Right atrium auricular region (tissue), 2 donors: ENCODE data around the gene SRGAP1. TPM values are rescaled to one million over a fixed set of nuclear protein-coding genes. Genes with fewer than 3 reads are reported as not detected.

ENCODE experiments used
- DNase-seq: peaks from one replicate; pipeline ENCODE4 v3.0.0-alpha.2; 2019; ENCODE audit warnings: low spot score
- H3K27ac ChIP-seq, 2 donors: fragments of 200-600 bp; sonication (generic); 1 replicate in 1 of 2; 2 replicates in 1 of 2; pipeline ENCODE4 v1.5.1; 2016 to 2019
- H3K27me3 ChIP-seq, 2 donors: fragments of 200-600 bp; sonication (generic); one replicate each; pipeline versions ENCODE4 v1.5.1 to v1.6.0; 2017 to 2019
- H3K36me3 ChIP-seq: fragments of 200-600 bp; sonication (generic); one replicate; pipeline ENCODE4 v1.5.1; 2016
- H3K4me1 ChIP-seq, 2 donors: fragments of 200-600 bp; sonication (generic); one replicate each; pipeline versions ENCODE4 v1.5.1 to v1.6.0; 2017 to 2019
- H3K4me3 ChIP-seq, 2 donors: fragments of 200-600 bp; sonication (generic); 1 replicate in 1 of 2; 2 replicates in 1 of 2; pipeline ENCODE4 v1.5.1; 2017 to 2019; ENCODE audit warnings: mild to moderate bottlenecking in 1 of 2, moderate library complexity in 1 of 2
- H3K9me3 ChIP-seq, 2 donors: fragments of 200-600 bp; sonication (generic); one replicate each; pipeline ENCODE4 v1.5.1; 2019
- CTCF ChIP-seq, 2 donors: fragments of 200-600 bp; sonication (generic); IDR thresholded peaks; one replicate each; pipeline ENCODE4 v1.5.1; 2019; ENCODE audit warnings: antibody characterized with exemption in 2 of 2
- total RNA-seq, 2 donors: library from RNA; depleted of rRNA; stranded (reverse); fragments of >200 nt; gene quantifications; one replicate each; pipeline ENCODE4 v1.1.0, GENCODE V29; 2016

The SRGAP1 gene
- total RNA-seq, 2 donors from 2014 or later, result 1.4 to 3.3 TPM

- Histone ChIP-seq H3K27ac (no peak overlapping the region), H3K36me3 (no peaks in the 10 kb centered on the region), H3K27me3 (no peaks in the 10 kb centered on the region), H3K9me3 (no peaks in the 10 kb centered on the region), H3K4me1 (peaks cover 0 to 11% of the 10 kb centered on the region in 2 donors), H3K4me3 (no peak overlapping the region)
- TF ChIP-seq CTCF (IDR thresholded peaks at IDR 0.05), result no peak
- no peak for DNase-seq
These were observed 161.8 kb downstream of the SRGAP1 start for GRCh38 chr12:64006211-64006825.

- H3K4me3 ChIP-seq, result no peak overlapping the region
- no peaks in the 10 kb centered on the region for H3K27me3 ChIP-seq
- H3K9me3 ChIP-seq, result no peaks in the 10 kb centered on the region
- no peaks in the 10 kb centered on the region for H3K36me3 ChIP-seq
- TF ChIP-seq CTCF (IDR thresholded peaks at IDR 0.05), result no peak
- peaks cover 0 to 11% of the 10 kb centered on the region in 2 donors for H3K4me1 ChIP-seq
- H3K27ac ChIP-seq, result peak overlapping the region in 1 of 2 donors; percentile 54
- DNase-seq, result no peak
These were observed 163.4 kb downstream of the SRGAP1 start for GRCh38 chr12:64007853-64008252.

GRCh38 chr12:64008596-64008995, 164.1 kb downstream of the SRGAP1 start:
- H3K36me3 ChIP-seq, result no peaks in the 10 kb centered on the region
- H3K27me3 ChIP-seq, result no peaks in the 10 kb centered on the region
- no peak for DNase-seq
- no peak overlapping the region for H3K4me3 ChIP-seq
- H3K27ac ChIP-seq, result no peak overlapping the region
- H3K4me1 ChIP-seq, result peaks cover 0 to 11% of the 10 kb centered on the region in 2 donors
- H3K9me3 ChIP-seq, result no peaks in the 10 kb centered on the region
- TF ChIP-seq CTCF (IDR thresholded peaks at IDR 0.05), result no peak

GRCh38 chr12:64009321-64010068, 165.0 kb downstream of the SRGAP1 start:
- TF ChIP-seq CTCF (IDR thresholded peaks at IDR 0.05), result no peak
- Histone ChIP-seq H3K4me1 (peaks cover 0 to 11% of the 10 kb centered on the region in 2 donors), H3K27me3 (no peaks in the 10 kb centered on the region), H3K36me3 (no peaks in the 10 kb centered on the region), H3K27ac (no peak overlapping the region), H3K9me3 (no peaks in the 10 kb centered on the region), H3K4me3 (no peak overlapping the region)
- no peak for DNase-seq

DNA sequence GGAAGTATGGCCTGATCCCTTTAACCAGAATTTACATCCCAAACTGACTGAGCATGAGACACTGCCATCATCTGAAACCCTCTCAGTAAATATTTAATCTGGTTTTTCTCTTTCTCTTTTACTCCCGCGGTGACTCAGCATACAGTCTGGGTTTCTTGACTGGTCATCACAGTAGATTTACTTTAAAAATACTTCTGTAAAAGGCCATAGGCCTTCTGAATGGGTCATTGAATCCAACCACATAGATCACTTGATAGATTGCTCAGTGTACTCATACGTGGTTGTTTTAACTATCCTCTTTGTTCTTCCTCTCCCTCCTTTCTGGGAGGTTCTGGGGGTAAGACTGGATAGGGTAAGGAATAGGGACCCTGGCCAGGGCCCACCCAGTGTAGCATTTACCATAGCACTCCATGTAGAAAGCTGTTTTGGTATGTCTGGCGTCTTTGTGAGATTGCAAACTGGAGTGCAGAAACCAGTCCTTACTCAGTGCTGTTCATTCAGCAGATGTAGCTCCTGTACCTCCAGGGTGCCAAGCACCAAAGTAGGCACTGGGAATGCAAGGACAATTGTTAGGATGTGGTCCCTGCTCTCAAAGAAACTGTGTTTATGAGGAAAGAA, 165.7 kb downstream of the SRGAP1 start:
- Histone ChIP-seq H3K4me1 (peaks cover 0 to 11% of the 10 kb centered on the region in 2 donors), H3K9me3 (no peaks in the 10 kb centered on the region), H3K36me3 (no peaks in the 10 kb centered on the region), H3K4me3 (no peak overlapping the region), H3K27ac (no peak overlapping the region), H3K27me3 (no peaks in the 10 kb centered on the region)
- no peak for TF ChIP-seq CTCF (IDR thresholded peaks at IDR 0.05)
- no peak for DNase-seq
